ENCODE results near the gene FH. TPM values are rescaled to one million over a fixed set of nuclear protein-coding genes. Genes with fewer than 3 reads are reported as not detected.

The FH gene
- total RNA-seq: 153 and 157 TPM in 2 replicates

DNA sequence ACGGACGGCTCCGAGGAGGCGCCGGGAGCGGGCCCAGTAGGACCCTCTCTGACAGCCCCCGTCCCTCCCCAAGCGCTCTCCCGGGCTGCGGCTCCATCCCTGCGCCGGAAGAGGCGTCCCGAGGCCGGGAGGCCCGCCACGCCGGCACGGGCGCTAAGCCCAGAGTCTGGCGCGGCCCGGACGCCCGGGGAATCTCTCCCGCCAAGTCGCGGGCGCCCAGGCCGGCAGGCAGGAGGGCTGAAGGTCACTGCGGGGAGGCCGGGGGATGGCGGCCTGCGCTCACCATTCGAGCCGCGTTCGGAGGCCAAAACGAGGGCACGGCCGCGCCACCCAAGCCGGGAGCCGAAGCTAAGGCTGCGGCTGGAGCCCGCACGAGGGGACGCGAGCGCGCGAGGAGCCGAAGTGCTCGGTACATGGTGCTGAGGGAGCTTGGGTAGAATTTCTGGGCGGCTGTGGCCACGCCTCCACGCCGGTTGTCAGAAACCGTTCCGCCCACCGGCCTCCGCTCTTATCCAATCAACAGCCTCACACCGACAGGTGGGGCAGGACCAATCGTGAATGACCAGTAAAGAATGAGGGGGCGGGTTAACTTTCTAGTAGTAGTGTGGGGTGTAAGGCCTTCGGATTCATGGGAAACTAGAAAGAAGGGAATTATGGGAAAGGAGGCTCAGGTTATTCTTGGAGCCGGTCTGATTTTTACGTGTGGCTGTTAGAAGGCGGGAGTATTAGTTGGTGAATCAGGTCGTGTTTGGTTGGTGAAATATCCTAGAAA, at the start of gene FH:
Gene FH (minus strand): TSS at position 448 of the 772 bp plus-strand sequence. CDS start 33 bp downstream, at position 415.

DNA sequence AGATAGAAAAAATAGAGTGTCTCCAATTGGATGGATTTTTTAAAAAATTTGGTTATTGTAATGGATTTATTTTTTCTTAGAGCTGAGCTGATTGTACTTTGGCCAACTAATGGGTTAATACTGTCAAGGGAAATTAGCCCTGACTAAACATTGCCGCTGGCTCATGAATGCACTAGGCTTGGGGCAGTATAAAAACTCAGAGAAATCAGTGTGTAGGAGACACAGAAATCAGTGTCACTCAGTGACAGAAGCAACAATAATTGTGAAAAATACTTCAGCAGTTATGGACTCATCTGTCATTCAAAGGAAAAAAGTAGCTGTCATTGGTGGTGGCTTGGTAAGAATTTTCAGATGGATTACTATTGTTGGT, 12.6 kb upstream of the FH start, which contains the start of gene KMO:
Gene KMO (plus strand): TSS at position 217 of the 370 bp plus-strand sequence. CDS start 67 bp downstream, at position 284.

Other genes with a start within 250 kb of the FH start
- gene RGS7, start 162.6 kb downstream of the FH start, total RNA-seq: 0.30 and 0.80 TPM in 2 replicates
- not detected in 2 replicates for gene KMO, start 12.6 kb upstream of the FH start, total RNA-seq
- 10.7 and 12.4 TPM in 2 replicates for gene CHML, start 120.6 kb upstream of the FH start, total RNA-seq
- 8.7 and 12.8 TPM in 2 replicates for gene OPN3, start 120.6 kb upstream of the FH start, total RNA-seq
- gene WDR64, start 132.5 kb upstream of the FH start, total RNA-seq: not detected in 2 replicates